WTC11 (cell line): ENCODE results near the gene PCDH12.

Experiments
- ATF2 ChIP-seq: sonication (generic); formaldehyde crosslinking; IDR thresholded peaks from 2 replicates; pipeline ENCODE4 v1.8.1; 2022; ENCODE audit warnings: low read depth, missing genetic modification reagents, borderline replicate concordance
- ATF3 ChIP-seq: sonication (generic); formaldehyde crosslinking; conservative IDR thresholded peaks from 2 replicates; pipeline ENCODE4 v1.8.1; 2022; ENCODE audit warnings: mild to moderate bottlenecking, missing genetic modification reagents
- CREB1 ChIP-seq: sonication (generic); formaldehyde crosslinking; IDR thresholded peaks from 2 replicates; pipeline ENCODE4 v1.8.0; 2023; ENCODE audit warnings: mild to moderate bottlenecking, missing genetic modification reagents
- FOXJ3 ChIP-seq: sonication (generic); formaldehyde crosslinking; IDR thresholded peaks from 2 replicates; pipeline ENCODE4 v1.9.0; 2021; ENCODE audit warnings: missing genetic modification reagents, mild to moderate bottlenecking, borderline replicate concordance
- KAT7 ChIP-seq: sonication (generic); formaldehyde crosslinking; IDR thresholded peaks from 2 replicates; pipeline ENCODE4 v1.8.1; 2023; ENCODE audit warnings: missing genetic modification reagents, mild to moderate bottlenecking, borderline replicate concordance
- SP1 ChIP-seq: sonication (generic); formaldehyde crosslinking; conservative IDR thresholded peaks from 2 replicates; pipeline ENCODE4 v1.8.1; 2022; ENCODE audit warnings: missing genetic modification reagents
- ZBTB43 ChIP-seq: sonication (generic); formaldehyde crosslinking; IDR thresholded peaks from 2 replicates; pipeline ENCODE4 v1.8.1; 2023; ENCODE audit warnings: mild to moderate bottlenecking, missing genetic modification reagents
- ZMAT4 ChIP-seq: fragments of 250-450 bp; sonication (Bioruptor Pico); IDR thresholded peaks from 2 replicates; pipeline ENCODE4 v1.9.0; 2021; ENCODE audit warnings: mild to moderate bottlenecking
- ZNF121 ChIP-seq: sonication (generic); formaldehyde crosslinking; IDR thresholded peaks from 2 replicates; pipeline ENCODE4 v1.8.0; 2023; ENCODE audit warnings: missing genetic modification reagents
- TF ChIP-seq, protein P1 (sequence below): sonication (generic); formaldehyde crosslinking; IDR thresholded peaks from 2 replicates; pipeline ENCODE4 v1.8.0; 2022; ENCODE audit warnings: mild to moderate bottlenecking, missing genetic modification reagents
- TF ChIP-seq, protein P2 (sequence below): sonication (generic); formaldehyde crosslinking; IDR thresholded peaks from 2 replicates; pipeline ENCODE4 v1.8.0; 2022; ENCODE audit warnings: mild to moderate bottlenecking, missing genetic modification reagents
- TF ChIP-seq, protein P3 (sequence below): sonication (generic); formaldehyde crosslinking; IDR thresholded peaks from 2 replicates; pipeline ENCODE4 v1.8.1; 2023; ENCODE audit warnings: mild to moderate bottlenecking, moderate library complexity, missing genetic modification reagents
- TF ChIP-seq, protein P4 (sequence below): fragments of 200-600 bp; IDR thresholded peaks from 2 replicates; pipeline ENCODE4 v1.8.0; 2022; ENCODE audit warnings: antibody characterized with exemption
- TF ChIP-seq, protein P5 (sequence below): sonication (generic); formaldehyde crosslinking; IDR thresholded peaks from 2 replicates; pipeline ENCODE4 v1.8.1; 2022; ENCODE audit warnings: missing genetic modification reagents, borderline replicate concordance

DNA sequence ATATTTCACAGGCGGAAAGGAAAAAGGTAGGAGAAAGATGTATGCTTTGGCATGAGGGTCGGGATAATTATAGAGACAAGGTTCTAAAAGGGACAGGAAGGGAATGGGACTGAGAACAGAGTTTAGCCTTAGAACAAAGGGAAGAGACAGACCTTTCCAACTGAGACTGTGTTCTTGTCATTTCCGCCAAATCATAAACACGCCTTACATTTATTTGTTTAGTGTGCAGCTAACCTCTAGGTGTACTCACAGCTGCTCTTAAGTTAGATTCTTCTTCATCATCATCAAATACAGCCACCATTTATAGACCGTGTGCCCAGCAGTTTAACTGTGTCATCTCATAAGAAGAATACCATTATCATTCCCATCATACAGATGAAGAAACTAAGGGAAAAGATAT is 40.2 kb downstream of the PCDH12 start:
- TF ChIP-seq ZNF121 (CRISPR knock-in tag) (no peak), FOXJ3 (no peak), KAT7 (CRISPR knock-in tag) (no peak), CREB1 (no peak), SP1 (CRISPR knock-in tag) (no peak), ATF3 (CRISPR knock-in tag) (no peak), ZBTB43 (CRISPR knock-in tag) (no peak), ATF2 (CRISPR knock-in tag) (no peak), ZMAT4 (CRISPR knock-in tag) (no peak)
- TF ChIP-seq, protein P1, sequence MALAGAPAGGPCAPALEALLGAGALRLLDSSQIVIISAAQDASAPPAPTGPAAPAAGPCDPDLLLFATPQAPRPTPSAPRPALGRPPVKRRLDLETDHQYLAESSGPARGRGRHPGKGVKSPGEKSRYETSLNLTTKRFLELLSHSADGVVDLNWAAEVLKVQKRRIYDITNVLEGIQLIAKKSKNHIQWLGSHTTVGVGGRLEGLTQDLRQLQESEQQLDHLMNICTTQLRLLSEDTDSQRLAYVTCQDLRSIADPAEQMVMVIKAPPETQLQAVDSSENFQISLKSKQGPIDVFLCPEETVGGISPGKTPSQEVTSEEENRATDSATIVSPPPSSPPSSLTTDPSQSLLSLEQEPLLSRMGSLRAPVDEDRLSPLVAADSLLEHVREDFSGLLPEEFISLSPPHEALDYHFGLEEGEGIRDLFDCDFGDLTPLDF, result no peak
- TF ChIP-seq, protein P2, sequence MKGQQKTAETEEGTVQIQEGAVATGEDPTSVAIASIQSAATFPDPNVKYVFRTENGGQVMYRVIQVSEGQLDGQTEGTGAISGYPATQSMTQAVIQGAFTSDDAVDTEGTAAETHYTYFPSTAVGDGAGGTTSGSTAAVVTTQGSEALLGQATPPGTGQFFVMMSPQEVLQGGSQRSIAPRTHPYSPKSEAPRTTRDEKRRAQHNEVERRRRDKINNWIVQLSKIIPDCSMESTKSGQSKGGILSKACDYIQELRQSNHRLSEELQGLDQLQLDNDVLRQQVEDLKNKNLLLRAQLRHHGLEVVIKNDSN, result no peak
- TF ChIP-seq, protein P3, sequence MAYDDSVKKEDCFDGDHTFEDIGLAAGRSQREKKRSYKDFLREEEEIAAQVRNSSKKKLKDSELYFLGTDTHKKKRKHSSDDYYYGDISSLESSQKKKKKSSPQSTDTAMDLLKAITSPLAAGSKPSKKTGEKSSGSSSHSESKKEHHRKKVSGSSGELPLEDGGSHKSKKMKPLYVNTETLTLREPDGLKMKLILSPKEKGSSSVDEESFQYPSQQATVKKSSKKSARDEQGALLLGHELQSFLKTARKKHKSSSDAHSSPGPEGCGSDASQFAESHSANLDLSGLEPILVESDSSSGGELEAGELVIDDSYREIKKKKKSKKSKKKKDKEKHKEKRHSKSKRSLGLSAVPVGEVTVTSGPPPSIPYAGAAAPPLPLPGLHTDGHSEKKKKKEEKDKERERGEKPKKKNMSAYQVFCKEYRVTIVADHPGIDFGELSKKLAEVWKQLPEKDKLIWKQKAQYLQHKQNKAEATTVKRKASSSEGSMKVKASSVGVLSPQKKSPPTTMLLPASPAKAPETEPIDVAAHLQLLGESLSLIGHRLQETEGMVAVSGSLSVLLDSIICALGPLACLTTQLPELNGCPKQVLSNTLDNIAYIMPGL (CRISPR knock-in tag), result no peak
- TF ChIP-seq, protein P4, sequence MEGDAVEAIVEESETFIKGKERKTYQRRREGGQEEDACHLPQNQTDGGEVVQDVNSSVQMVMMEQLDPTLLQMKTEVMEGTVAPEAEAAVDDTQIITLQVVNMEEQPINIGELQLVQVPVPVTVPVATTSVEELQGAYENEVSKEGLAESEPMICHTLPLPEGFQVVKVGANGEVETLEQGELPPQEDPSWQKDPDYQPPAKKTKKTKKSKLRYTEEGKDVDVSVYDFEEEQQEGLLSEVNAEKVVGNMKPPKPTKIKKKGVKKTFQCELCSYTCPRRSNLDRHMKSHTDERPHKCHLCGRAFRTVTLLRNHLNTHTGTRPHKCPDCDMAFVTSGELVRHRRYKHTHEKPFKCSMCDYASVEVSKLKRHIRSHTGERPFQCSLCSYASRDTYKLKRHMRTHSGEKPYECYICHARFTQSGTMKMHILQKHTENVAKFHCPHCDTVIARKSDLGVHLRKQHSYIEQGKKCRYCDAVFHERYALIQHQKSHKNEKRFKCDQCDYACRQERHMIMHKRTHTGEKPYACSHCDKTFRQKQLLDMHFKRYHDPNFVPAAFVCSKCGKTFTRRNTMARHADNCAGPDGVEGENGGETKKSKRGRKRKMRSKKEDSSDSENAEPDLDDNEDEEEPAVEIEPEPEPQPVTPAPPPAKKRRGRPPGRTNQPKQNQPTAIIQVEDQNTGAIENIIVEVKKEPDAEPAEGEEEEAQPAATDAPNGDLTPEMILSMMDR, result no peak
- TF ChIP-seq, protein P5, sequence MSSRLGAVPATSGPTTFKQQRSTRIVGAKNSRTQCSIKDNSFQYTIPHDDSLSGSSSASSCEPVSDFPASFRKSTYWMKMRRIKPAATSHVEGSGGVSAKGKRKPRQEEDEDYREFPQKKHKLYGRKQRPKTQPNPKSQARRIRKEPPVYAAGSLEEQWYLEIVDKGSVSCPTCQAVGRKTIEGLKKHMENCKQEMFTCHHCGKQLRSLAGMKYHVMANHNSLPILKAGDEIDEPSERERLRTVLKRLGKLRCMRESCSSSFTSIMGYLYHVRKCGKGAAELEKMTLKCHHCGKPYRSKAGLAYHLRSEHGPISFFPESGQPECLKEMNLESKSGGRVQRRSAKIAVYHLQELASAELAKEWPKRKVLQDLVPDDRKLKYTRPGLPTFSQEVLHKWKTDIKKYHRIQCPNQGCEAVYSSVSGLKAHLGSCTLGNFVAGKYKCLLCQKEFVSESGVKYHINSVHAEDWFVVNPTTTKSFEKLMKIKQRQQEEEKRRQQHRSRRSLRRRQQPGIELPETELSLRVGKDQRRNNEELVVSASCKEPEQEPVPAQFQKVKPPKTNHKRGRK (CRISPR knock-in tag), result no peak
